H1 (cell line): Measurements from ENCODE around the gene CCDC174. TPM values are rescaled to one million over a fixed set of nuclear protein-coding genes. Genes with fewer than 3 reads are reported as not detected.

Experiments used
- CTCF ChIA-PET: fragments of 300-600 bp; sonication (Branson Sonifier 250); formaldehyde crosslinking; loops from one replicate; lab custom pipeline; 2021; ENCODE audit not compliant: partially characterized antibody; lab: Charles Lee
- POLR2A ChIA-PET: fragments of 300-600 bp; sonication (Branson Sonifier 250); formaldehyde crosslinking; loops from one replicate; lab custom pipeline; 2021; ENCODE audit warnings: inconsistent platforms; ENCODE audit not compliant: partially characterized antibody; lab: Charles Lee
- DNase-seq, 2 experiments: peaks; one replicate each; pipeline versions ENCODE4 v3.0.0 to v3.0.0-alpha.2; 2010 to 2022; ENCODE audit warnings: low spot score in 2 of 2, low read depth in 1 of 2, mixed read lengths in 1 of 2
- FAIRE-seq: peaks from 2 replicates; lab custom pipeline; 2011; peaks lifted over from hg19 to GRCh38; lab: Jason Lieb, UNC
- H2AFZ ChIP-seq: 2 replicates; pipeline ENCODE4 v1.8.1; 2012; ENCODE audit warnings: low read length, inconsistent platforms
- H2AK5ac ChIP-seq: 2 replicates; pipeline ENCODE4 v1.6.1; 2013; ENCODE audit warnings: low read depth, low read length
- H2BK120ac ChIP-seq: replicated peaks from 2 replicates; pipeline ENCODE3; 2013; ENCODE audit warnings: low read depth, low read length, inconsistent platforms
- H2BK12ac ChIP-seq: 2 replicates; pipeline ENCODE4 v1.6.1; 2013; ENCODE audit warnings: low read depth, low read length
- H2BK15ac ChIP-seq: 2 replicates; pipeline ENCODE4 v1.6.1; 2013; ENCODE audit warnings: low read length
- H2BK20ac ChIP-seq: 2 replicates; pipeline ENCODE4 v1.6.1; 2013; ENCODE audit warnings: low read length
- H2BK5ac ChIP-seq: 2 replicates; pipeline ENCODE4 v1.6.1; 2013; ENCODE audit warnings: low read depth, low read length
- H3K14ac ChIP-seq: 2 replicates; pipeline ENCODE4 v1.6.1; 2013; ENCODE audit warnings: inconsistent platforms; ENCODE audit not compliant: insufficient read length
- H3K18ac ChIP-seq: 2 replicates; pipeline ENCODE4 v1.6.1; 2013; ENCODE audit warnings: low read length; ENCODE audit errors: extremely low read depth
- H3K23ac ChIP-seq: 2 replicates; pipeline ENCODE4 v1.6.1; 2013; ENCODE audit warnings: inconsistent platforms; ENCODE audit not compliant: insufficient read length
- H3K23me2 ChIP-seq: 2 replicates; pipeline ENCODE4 v1.6.1; 2013; ENCODE audit warnings: low read depth, low read length
- H3K27ac ChIP-seq: 2 replicates; pipeline ENCODE4 v1.6.1; 2011; ENCODE audit warnings: low read depth, low read length, inconsistent platforms
- H3K27me3 ChIP-seq, 4 experiments: replicated peaks in 1 of 4; 1 replicate in 1 of 4; 2 replicates in 3 of 4; pipeline versions ENCODE4 v1.6.1 to v1.8.1; 2011 to 2013; ENCODE audit warnings: low read length in 3 of 4, mild to moderate bottlenecking in 3 of 4, inconsistent platforms in 2 of 4, mixed read lengths in 2 of 4, moderate library complexity in 1 of 4; ENCODE audit not compliant: control insufficient read depth in 3 of 4, insufficient read depth in 3 of 4; ENCODE audit errors: extremely low read depth in 1 of 4
- H3K36me3 ChIP-seq, 4 experiments: 2 replicates each; pipeline versions ENCODE4 v1.6.1 to v1.8.1; 2011 to 2013; ENCODE audit warnings: mild to moderate bottlenecking in 4 of 4, low read length in 3 of 4, moderate library complexity in 2 of 4, control low read depth in 1 of 4, inconsistent platforms in 1 of 4; ENCODE audit not compliant: insufficient read depth in 4 of 4, control insufficient read depth in 2 of 4
- H3K4ac ChIP-seq: replicated peaks from 2 replicates; pipeline ENCODE3; 2013; ENCODE audit warnings: low read length, low read depth, mixed read lengths, inconsistent platforms; ENCODE audit not compliant: insufficient read length
- H3K4me1 ChIP-seq, 4 experiments: replicated peaks in 1 of 4; 1 replicate in 1 of 4; 2 replicates in 3 of 4; pipeline versions ENCODE4 v1.6.1 to v1.8.1; 2011 to 2013; ENCODE audit warnings: low read length in 3 of 4, inconsistent platforms in 2 of 4, mixed read lengths in 1 of 4; ENCODE audit not compliant: insufficient read depth in 4 of 4, control insufficient read depth in 3 of 4
- H3K4me2 ChIP-seq, 2 experiments: 2 replicates each; pipeline versions ENCODE4 v1.6.1 to v1.8.1; 2011 to 2013; ENCODE audit warnings: low read depth in 2 of 2, low read length in 2 of 2, control low read depth in 1 of 2, inconsistent platforms in 1 of 2, mild to moderate bottlenecking in 1 of 2; ENCODE audit not compliant: insufficient read depth in 1 of 2
- H3K4me3 ChIP-seq, 4 experiments: fragments of 200-600, 300-600 bp in 1 of 4; sonication (generic), shearing (Covaris generic), sonication (Bioruptor Twin) in 1 of 4; 2 replicates each; pipeline versions ENCODE4 v1.5.1 to v1.8.1; 2011 to 2016; ENCODE audit warnings: low read length in 4 of 4, low read depth in 3 of 4, control low read depth in 2 of 4, inconsistent platforms in 2 of 4, mild to moderate bottlenecking in 2 of 4, mixed read lengths in 1 of 4, moderate library complexity in 1 of 4; ENCODE audit not compliant: insufficient read depth in 2 of 4; ENCODE audit errors: extremely low read depth in 1 of 4
- H3K56ac ChIP-seq: replicated peaks from 2 replicates; pipeline ENCODE3; 2013; ENCODE audit warnings: low read depth, mild to moderate bottlenecking, mixed read lengths, low read length, inconsistent platforms; ENCODE audit not compliant: insufficient read length
- H3K79me1 ChIP-seq: 2 replicates; pipeline ENCODE4 v1.6.1; 2013; ENCODE audit warnings: low read depth, low read length, control low read depth
- H3K79me2 ChIP-seq, 2 experiments: 2 replicates each; pipeline versions ENCODE4 v1.6.1 to v1.8.1; 2012 to 2013; ENCODE audit warnings: low read length in 2 of 2, mild to moderate bottlenecking in 2 of 2, inconsistent platforms in 1 of 2; ENCODE audit not compliant: insufficient read depth in 2 of 2, control insufficient read depth in 1 of 2
- H3K9ac ChIP-seq, 4 experiments: replicated peaks in 1 of 4; 1 replicate in 1 of 4; 2 replicates in 3 of 4; pipeline versions ENCODE4 v1.6.1 to v1.8.1; 2011 to 2013; ENCODE audit warnings: low read depth in 3 of 4, low read length in 3 of 4, control low read depth in 2 of 4, mild to moderate bottlenecking in 2 of 4, moderate library complexity in 2 of 4, inconsistent platforms in 1 of 4; ENCODE audit errors: extremely low read depth in 1 of 4
- H3K9me3 ChIP-seq, 2 experiments: 2 replicates each; pipeline versions ENCODE4 v1.6.1 to v1.8.1; 2012 to 2013; ENCODE audit warnings: mild to moderate bottlenecking in 2 of 2, moderate library complexity in 2 of 2, control low read depth in 1 of 2, inconsistent platforms in 1 of 2, low read depth in 1 of 2, low read length in 1 of 2, mixed read lengths in 1 of 2; ENCODE audit not compliant: insufficient read depth in 2 of 2
- H4K20me1 ChIP-seq, 2 experiments: replicated peaks in 1 of 2; 2 replicates each; pipeline versions ENCODE3 to v1.8.1; 2011 to 2013; ENCODE audit warnings: inconsistent platforms in 2 of 2, low read length in 2 of 2, mild to moderate bottlenecking in 1 of 2; ENCODE audit not compliant: insufficient read depth in 2 of 2, control insufficient read depth in 1 of 2
- H4K5ac ChIP-seq: 2 replicates; pipeline ENCODE4 v1.6.1; 2013; ENCODE audit warnings: low read length, low read depth, mixed read lengths, inconsistent platforms; ENCODE audit not compliant: insufficient read length
- H4K8ac ChIP-seq: 2 replicates; pipeline ENCODE4 v1.8.0; 2013; ENCODE audit warnings: mild to moderate bottlenecking, moderate library complexity, low read length, inconsistent platforms; ENCODE audit not compliant: insufficient read depth; ENCODE audit errors: extremely low read depth
- H4K91ac ChIP-seq: replicated peaks from 2 replicates; pipeline ENCODE3; 2013; ENCODE audit warnings: low read length, mixed read lengths, inconsistent platforms; ENCODE audit not compliant: insufficient read length
- CHD2 ChIP-seq: IDR thresholded peaks from 2 replicates; pipeline ENCODE4 v1.6.1; 2012; ENCODE audit warnings: low read length, improper control_type of control experiment
- CTBP2 ChIP-seq: IDR thresholded peaks from 2 replicates; pipeline ENCODE4 v1.7.0; 2011; ENCODE audit warnings: borderline replicate concordance, mild to moderate bottlenecking, moderate library complexity, mixed read lengths, low read length; ENCODE audit not compliant: insufficient read depth, insufficient read length
- FOSL1 ChIP-seq: IDR thresholded peaks from 2 replicates; pipeline ENCODE4 v1.6.1; 2011; ENCODE audit warnings: mild to moderate bottlenecking, low read depth, low read length, moderate library complexity; ENCODE audit not compliant: insufficient read depth
- HDAC2 ChIP-seq, 2 experiments: fragments of 300-600 bp in 1 of 2; sonication (generic) in 1 of 2; IDR thresholded peaks; 2 replicates each; pipeline ENCODE4 v1.6.1; 2011 to 2012; ENCODE audit warnings: low read depth in 2 of 2, low read length in 2 of 2, mild to moderate bottlenecking in 2 of 2, moderate library complexity in 2 of 2, borderline replicate concordance in 1 of 2, inconsistent platforms in 1 of 2
- HDAC6 ChIP-seq: IDR thresholded peaks from one replicate; pipeline ENCODE4 v1.7.1; 2012; ENCODE audit warnings: low read depth, mild to moderate bottlenecking, inconsistent platforms, low read length, moderate library complexity
- JUN ChIP-seq: IDR thresholded peaks from 2 replicates; pipeline ENCODE4 v1.6.1; 2011; ENCODE audit warnings: low read depth, mild to moderate bottlenecking, improper control_type of control experiment, low read length
- POLR2A ChIP-seq, 2 experiments: IDR thresholded peaks; 1 replicate in 1 of 2; 2 replicates in 1 of 2; pipeline ENCODE4 v1.6.1; 2011; ENCODE audit warnings: low read depth in 2 of 2, low read length in 2 of 2, mild to moderate bottlenecking in 2 of 2; ENCODE audit errors: control extremely low read depth in 1 of 2
- RNF2 ChIP-seq: fragments of 200-900, 300-1000 bp; sonication (generic); IDR thresholded peaks from 2 replicates; pipeline ENCODE4 v1.7.1; 2016; ENCODE audit warnings: borderline replicate concordance, low read depth, mild to moderate bottlenecking, antibody characterized with exemption, low read length; ENCODE audit not compliant: poor library complexity, severe bottlenecking; ENCODE audit errors: missing control alignments
- SIN3A ChIP-seq, 2 experiments: IDR thresholded peaks in 1 of 2; conservative IDR thresholded peaks in 1 of 2; 2 replicates each; pipeline ENCODE4 v1.6.1; 2011 to 2012; ENCODE audit warnings: low read length in 2 of 2, improper control_type of control experiment in 1 of 2, low read depth in 1 of 2, mild to moderate bottlenecking in 1 of 2
- TEAD4 ChIP-seq: IDR thresholded peaks from 2 replicates; pipeline ENCODE4 v1.6.1; 2012; ENCODE audit warnings: low read depth, low read length, inconsistent platforms, mixed read lengths
- WGBS, 2 experiments: shearing (Covaris generic) in 1 of 2; methylation state at CpG; one replicate each; pipeline versions ENCODE4 v1.1.6 to v1.1.7; 2013 to 2015; ENCODE audit warnings: low lambda C conversion rate in 2 of 2, mixed read lengths in 2 of 2, inconsistent platforms in 1 of 2, low coverage in 1 of 2, missing lambda C conversion rate in 1 of 2; ENCODE audit not compliant: insufficient replicate concordance in 2 of 2, insufficient coverage in 1 of 2, insufficient read length in 1 of 2; ENCODE audit errors: extremely low coverage in 1 of 2, missing lambda C conversion rate in 1 of 2; 5-methylcytosine and 5-hydroxymethylcytosine counted together
- polyA plus RNA-seq, 7 experiments: library from polyadenylated mRNA; depleted of rRNA in 3 of 7; stranded (reverse) in 5 of 7; unstranded in 2 of 7; fragments of >200 nt in 5 of 7; fragments of 200-250 nt in 2 of 7; gene quantifications; 1 replicate in 5 of 7; 2 replicates in 1 of 7; 4 replicates in 1 of 7; pipeline versions ENCODE4 v1.2.1 to v1.2.3, GENCODE V29; 2011 to 2013; ENCODE audit warnings: missing spikeins in 2 of 7, mixed read lengths in 2 of 7
- total RNA-seq: library from RNA; stranded (reverse); fragmentation: NEBNext Ultra II Directional; extraction: Animal tissue kit (Norgen Biotek cat#: 25700); gene quantifications from 2 replicates; pipeline ENCODE4 v1.2.1, GENCODE V29; 2021

Gene CCDC174
- total and polyA plus RNA-seq, 2 of the 8 experiments (the other 6 are each of a cell fraction or from before 2014, with no cell fraction given), result 3.5 to 11.9 TPM

DNA sequence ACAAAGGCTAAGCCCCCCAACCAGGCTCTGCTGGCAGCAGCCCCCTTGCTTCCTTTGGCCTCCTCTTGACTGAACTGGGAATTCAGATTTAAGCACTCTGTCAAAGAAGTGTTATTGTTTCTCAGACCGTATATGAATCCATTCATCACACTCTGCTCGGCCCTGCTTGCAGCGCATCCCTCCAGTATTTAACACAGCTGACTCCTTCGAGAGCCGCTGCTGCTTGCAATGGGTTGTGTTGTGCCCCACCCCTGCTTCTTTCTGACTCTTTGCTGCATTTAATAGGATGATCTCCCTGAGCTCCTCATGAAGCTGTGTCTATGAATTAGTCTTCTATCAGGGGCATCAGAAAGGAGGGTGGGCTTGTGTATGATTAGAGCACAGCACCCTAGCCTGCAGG is 54.5 kb downstream of the CCDC174 start:
- Histone ChIP-seq H3K56ac (no peak overlapping the region), H3K4me1 (no peaks in the 10 kb centered on the region), H3K9me3 (no peaks in the 10 kb centered on the region), H4K91ac (no peak overlapping the region), H3K4ac (no peak overlapping the region), H2BK120ac (no peak overlapping the region), H3K27ac (no peak overlapping the region), H2BK20ac (no peak overlapping the region), H3K36me3 (no peaks in the 10 kb centered on the region), H3K79me1 (no peaks in the 10 kb centered on the region), H4K20me1 (no peaks in the 10 kb centered on the region), H4K8ac (no peak overlapping the region), H3K23me2 (peaks cover 3% of the 10 kb centered on the region; the same call in 1 of the 2 replicates), H3K23ac (no peak overlapping the region), H3K14ac (no peak overlapping the region), H3K79me2 (no peaks in the 10 kb centered on the region), H3K9ac (no peak overlapping the region), H2BK5ac (no peak overlapping the region), H4K5ac (no peak overlapping the region), H3K4me2 (no peak overlapping the region), H2BK12ac (no peak overlapping the region), H2AK5ac (no peak overlapping the region), H2BK15ac (no peak overlapping the region), H2AFZ (no peak overlapping the region), H3K4me3 (no peak overlapping the region), H3K18ac (no peak overlapping the region), H3K27me3 (no peaks in the 10 kb centered on the region)
- TF ChIP-seq POLR2A (IDR thresholded peaks at IDR 0.05; ENCODE audit: control extremely low read depth in 1 of 2, low read depth in 2 of 2, low read length in 2 of 2) (no peak), SIN3A (conservative IDR thresholded peaks at IDR 0.05 in 1 of 2, IDR thresholded peaks at IDR 0.05 in 1 of 2; ENCODE audit: low read depth in 1 of 2, low read length in 2 of 2) (no peak), HDAC6 (no peak), CTBP2 (no peak), FOSL1 (no peak), CHD2 (no peak), TEAD4 (no peak), HDAC2 (IDR thresholded peaks at IDR 0.05; ENCODE audit: borderline replicate concordance in 1 of 2, low read depth in 2 of 2, low read length in 2 of 2) (no peak), RNF2 (no peak), JUN (no peak)
- WGBS, 2 experiments, result 89% methylated on average over 5 of the region's 5 CpGs; no CpG with 5 or more reads in 1 of the 2 experiments
- no peak for FAIRE-seq
- ChIA-PET POLR2A (no interaction called here), CTCF (interaction anchor here (0.9 to 2.6 kb wide), 2 partner anchors 55 to 75 kb away, joined by 3 to 6 read pairs; no protein-coding TSS in a partner anchor)
- peak in 1 of 2 experiments; percentile 32 for DNase-seq
